ENCODE results near the gene OR10X1. TPM values are rescaled to one million over a fixed set of nuclear protein-coding genes. Genes with fewer than 3 reads are reported as not detected.

The OR10X1 gene
- total and polyA plus RNA-seq, 2 experiments from 2014 or later: not detected

DNA sequence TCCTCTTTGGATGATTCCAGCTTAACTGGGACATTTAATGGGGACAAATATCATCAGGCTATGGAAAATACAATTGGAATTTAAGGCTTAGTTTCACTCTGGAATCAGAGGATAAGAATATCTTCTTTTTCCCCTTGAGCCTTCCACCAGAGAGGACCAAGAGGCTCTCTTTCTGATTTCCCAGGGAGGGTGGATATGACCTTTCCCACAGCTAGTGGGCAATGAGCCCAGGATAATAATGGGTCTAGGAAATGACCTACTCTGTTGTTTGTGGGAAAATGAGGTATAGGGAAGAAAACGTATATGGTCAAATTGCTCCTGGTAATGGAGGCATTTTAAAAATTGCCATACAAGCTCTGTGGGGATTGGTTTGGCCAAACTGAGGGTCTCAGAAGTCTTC is 27.4 kb downstream of the OR10X1 start:
- in situ Hi-C loops (cut with MboI): no loop called here
- WGBS, 2 experiments (ENCODE audit: low coverage in 1 of 2, low lambda C conversion rate in 2 of 2, missing lambda C conversion rate in 2 of 2): 36 to 41% methylated on average over 1 of the region's 1 CpG

GRCh38 chr1:158547533-158547932 is 32.2 kb downstream of the OR10X1 start:
- H3K27me3 ChIP-seq (replicated peaks; ENCODE audit: insufficient read depth): no peaks in the 10 kb centered on the region
- H3K79me2 ChIP-seq (ENCODE audit: insufficient read depth): no peaks in the 10 kb centered on the region
- no peak overlapping the region for H3K4me3 ChIP-seq
- H3K4me2 ChIP-seq (ENCODE audit: unreplicated experiment): no peak overlapping the region
- no peaks in the 10 kb centered on the region for H3K36me3 ChIP-seq (ENCODE audit: low read depth)
- H3K9me3 ChIP-seq (ENCODE audit: low read depth): no peaks in the 10 kb centered on the region
- in situ Hi-C loops (cut with MboI): no loop called here
- TF ChIP-seq EZH2 (IDR thresholded peaks at IDR 0.05; ENCODE audit: insufficient read depth, poor library complexity, severe bottlenecking) (no peak), EZH2phosphoT487 (IDR thresholded peaks at IDR 0.05; ENCODE audit: insufficient read depth, low read depth) (no peak)
- H2AFZ ChIP-seq: no peak overlapping the region
- H3F3A ChIP-seq (ENCODE audit: insufficient read depth): no peaks in the 10 kb centered on the region
- no peak for DNase-seq
- no peaks in the 10 kb centered on the region for H4K20me1 ChIP-seq (ENCODE audit: insufficient read depth)
- WGBS, 2 experiments (ENCODE audit: low coverage in 1 of 2, low lambda C conversion rate in 2 of 2, missing lambda C conversion rate in 2 of 2): 68 to 69% methylated on average over 2 of the region's 2 CpGs
- H3K4me1 ChIP-seq (ENCODE audit: insufficient read depth): no peaks in the 10 kb centered on the region
- H3K9me2 ChIP-seq (ENCODE audit: insufficient read depth): no peaks in the 10 kb centered on the region
- no peak overlapping the region for H3K9ac ChIP-seq
- H3K27ac ChIP-seq: no peak overlapping the region

More for the DNA sequence above, 27.4 kb downstream of the OR10X1 start:
- Histone ChIP-seq H3K4me3 (no peak overlapping the region), H3K36me3 (ENCODE audit: low read depth) (no peaks in the 10 kb centered on the region), H3K9me2 (ENCODE audit: insufficient read depth) (no peaks in the 10 kb centered on the region), H3K4me1 (ENCODE audit: insufficient read depth) (no peaks in the 10 kb centered on the region), H3K27ac (no peak overlapping the region), H3K79me2 (ENCODE audit: insufficient read depth) (no peaks in the 10 kb centered on the region), H3K9ac (no peak overlapping the region), H3F3A (ENCODE audit: insufficient read depth) (no peaks in the 10 kb centered on the region), H2AFZ (no peak overlapping the region), H3K27me3 (replicated peaks; ENCODE audit: insufficient read depth) (no peaks in the 10 kb centered on the region), H3K9me3 (ENCODE audit: low read depth) (no peaks in the 10 kb centered on the region), H4K20me1 (ENCODE audit: insufficient read depth) (no peaks in the 10 kb centered on the region), H3K4me2 (ENCODE audit: unreplicated experiment) (no peak overlapping the region)
- DNase-seq: no peak
- TF ChIP-seq EZH2 (IDR thresholded peaks at IDR 0.05; ENCODE audit: insufficient read depth, poor library complexity, severe bottlenecking) (no peak), EZH2phosphoT487 (IDR thresholded peaks at IDR 0.05; ENCODE audit: insufficient read depth, low read depth) (no peak)

DNA sequence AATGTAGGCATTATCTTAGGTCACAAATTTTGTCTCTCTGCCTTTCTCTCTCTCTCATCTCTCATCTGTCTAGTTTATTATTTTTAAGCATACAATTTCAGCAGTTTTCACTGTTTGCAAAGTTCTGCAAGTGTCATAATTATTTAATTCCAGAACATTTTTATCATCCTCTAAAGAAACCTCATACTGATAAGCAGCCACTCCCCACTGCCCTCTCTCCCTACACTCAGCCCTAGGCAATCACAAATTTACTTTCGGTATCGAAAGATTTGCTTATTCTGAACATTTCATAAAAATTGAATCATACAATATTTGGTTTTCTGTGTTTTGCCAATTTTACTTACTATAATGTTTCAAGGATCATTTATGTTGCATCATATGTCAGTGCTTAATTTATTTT is 42.1 kb downstream of the OR10X1 start:
- DNase-seq: no peak
- H3K36me3 ChIP-seq (ENCODE audit: low read depth): no peaks in the 10 kb centered on the region
- no peaks in the 10 kb centered on the region for H3K79me2 ChIP-seq (ENCODE audit: insufficient read depth)
- in situ Hi-C loops (cut with MboI): no loop called here
- no peak overlapping the region for H3K9ac ChIP-seq
- no peaks in the 10 kb centered on the region for H3K9me2 ChIP-seq (ENCODE audit: insufficient read depth)
- no peak for TF ChIP-seq EZH2phosphoT487 (IDR thresholded peaks at IDR 0.05; ENCODE audit: insufficient read depth, low read depth)
- no peaks in the 10 kb centered on the region for H3K27me3 ChIP-seq (replicated peaks; ENCODE audit: insufficient read depth)
- 48 to 50% methylated on average over 2 of the region's 2 CpGs for WGBS, 2 experiments (ENCODE audit: low coverage in 1 of 2, low lambda C conversion rate in 2 of 2, missing lambda C conversion rate in 2 of 2)
- H3K4me2 ChIP-seq (ENCODE audit: unreplicated experiment): no peak overlapping the region
- H3K9me3 ChIP-seq (ENCODE audit: low read depth): no peaks in the 10 kb centered on the region
- no peak overlapping the region for H3K4me3 ChIP-seq
- H3F3A ChIP-seq (ENCODE audit: insufficient read depth): no peaks in the 10 kb centered on the region
- no peak overlapping the region for H3K27ac ChIP-seq
- H2AFZ ChIP-seq: no peak overlapping the region
- H4K20me1 ChIP-seq (ENCODE audit: insufficient read depth): no peaks in the 10 kb centered on the region
- H3K4me1 ChIP-seq (ENCODE audit: insufficient read depth): no peaks in the 10 kb centered on the region

DNA sequence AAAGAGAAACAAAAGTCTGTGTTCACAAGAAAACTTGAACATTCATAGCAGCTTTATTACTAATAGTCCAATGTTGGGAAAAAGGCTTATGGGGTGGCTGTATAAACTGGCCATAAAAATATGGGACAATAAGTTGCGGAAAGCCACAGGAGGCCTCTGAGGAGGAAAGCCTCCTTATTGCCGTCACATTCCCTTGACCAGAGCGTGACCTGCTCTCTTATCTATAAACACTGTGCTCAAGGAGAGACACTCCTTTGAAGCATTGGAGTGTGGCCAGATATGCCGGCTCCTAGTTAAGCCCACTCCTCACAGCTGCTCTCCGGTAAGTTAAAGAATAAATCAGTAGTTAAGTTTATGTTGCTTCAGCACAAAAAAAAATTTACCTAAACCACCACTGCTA is 45.2 kb downstream of the OR10X1 start:
- DNase-seq: no peak
- in situ Hi-C loops (cut with MboI): no loop called here
- Histone ChIP-seq H3K4me2 (ENCODE audit: unreplicated experiment) (no peak overlapping the region), H4K20me1 (ENCODE audit: insufficient read depth) (no peaks in the 10 kb centered on the region), H3K79me2 (ENCODE audit: insufficient read depth) (no peaks in the 10 kb centered on the region), H2AFZ (no peak overlapping the region), H3K9me3 (ENCODE audit: low read depth) (no peaks in the 10 kb centered on the region), H3K4me1 (ENCODE audit: insufficient read depth) (no peaks in the 10 kb centered on the region), H3K27ac (no peak overlapping the region), H3K27me3 (replicated peaks; ENCODE audit: insufficient read depth) (peaks cover 5% of the 10 kb centered on the region; the same call in 1 of the 2 replicates), H3K36me3 (ENCODE audit: low read depth) (no peaks in the 10 kb centered on the region), H3K9me2 (ENCODE audit: insufficient read depth) (no peaks in the 10 kb centered on the region), H3K4me3 (no peak overlapping the region), H3F3A (ENCODE audit: insufficient read depth) (no peaks in the 10 kb centered on the region), H3K9ac (no peak overlapping the region)
- TF ChIP-seq EZH2phosphoT487 (IDR thresholded peaks at IDR 0.05; ENCODE audit: insufficient read depth, low read depth): no peak
- no peak for TF ChIP-seq EZH2 (IDR thresholded peaks at IDR 0.05; ENCODE audit: insufficient read depth, poor library complexity, severe bottlenecking)
- WGBS, 2 experiments (ENCODE audit: low coverage in 1 of 2, low lambda C conversion rate in 2 of 2, missing lambda C conversion rate in 2 of 2): 9% methylated on average over 5 of the region's 5 CpGs

Other genes starting within 250 kb of the OR10X1 start
- gene CD1B, start 248.4 kb downstream of the OR10X1 start, total RNA-seq (2014; rRNA removed; shearing (Covaris generic)): not detected in 2 replicates
- gene CD1B, start 248.4 kb downstream of the OR10X1 start, polyA plus RNA-seq (2016; fragmentation: Nextera tagmentation; extraction: Ambion mirVana): not detected in 2 replicates
- gene CD1E, start 226.0 kb downstream of the OR10X1 start, total RNA-seq (2014; rRNA removed; shearing (Covaris generic)): not detected in 2 replicates
- gene CD1E, start 226.0 kb downstream of the OR10X1 start, polyA plus RNA-seq (2016; fragmentation: Nextera tagmentation; extraction: Ambion mirVana): not detected in 2 replicates
- not detected in 2 replicates for gene OR10T2, start 180.4 kb downstream of the OR10X1 start, total RNA-seq (2014; rRNA removed; shearing (Covaris generic))
- not detected in 2 replicates for gene OR10T2, start 180.4 kb downstream of the OR10X1 start, polyA plus RNA-seq (2016; fragmentation: Nextera tagmentation; extraction: Ambion mirVana)
- gene OR10K2, start 153.7 kb downstream of the OR10X1 start, total RNA-seq (2014; rRNA removed; shearing (Covaris generic)): not detected in 2 replicates
- gene OR10K2, start 153.7 kb downstream of the OR10X1 start, polyA plus RNA-seq (2016; fragmentation: Nextera tagmentation; extraction: Ambion mirVana): not detected in 2 replicates
- not detected in 2 replicates for gene OR10K1, start 118.1 kb downstream of the OR10X1 start, total RNA-seq (2014; rRNA removed; shearing (Covaris generic))
- gene OR10K1, start 118.1 kb downstream of the OR10X1 start, polyA plus RNA-seq (2016; fragmentation: Nextera tagmentation; extraction: Ambion mirVana): not detected in 2 replicates
- not detected in 2 replicates for gene OR10R2, start 107.7 kb downstream of the OR10X1 start, total RNA-seq (2014; rRNA removed; shearing (Covaris generic))
- not detected in 2 replicates for gene OR10R2, start 107.7 kb downstream of the OR10X1 start, polyA plus RNA-seq (2016; fragmentation: Nextera tagmentation; extraction: Ambion mirVana)
- gene OR6Y1, start 25.5 kb downstream of the OR10X1 start, total RNA-seq (2014; rRNA removed; shearing (Covaris generic)): not detected in 2 replicates
- not detected in 2 replicates for gene OR6Y1, start 25.5 kb downstream of the OR10X1 start, polyA plus RNA-seq (2016; fragmentation: Nextera tagmentation; extraction: Ambion mirVana)
- gene OR6P1, start 9.3 kb downstream of the OR10X1 start, total RNA-seq (2014; rRNA removed; shearing (Covaris generic)): not detected in 2 replicates
- not detected in 2 replicates for gene OR6P1, start 9.3 kb downstream of the OR10X1 start, polyA plus RNA-seq (2016; fragmentation: Nextera tagmentation; extraction: Ambion mirVana)
- gene OR10Z1, start 25.4 kb upstream of the OR10X1 start, total RNA-seq (2014; rRNA removed; shearing (Covaris generic)): not detected in 2 replicates
- not detected in 2 replicates for gene OR10Z1, start 25.4 kb upstream of the OR10X1 start, polyA plus RNA-seq (2016; fragmentation: Nextera tagmentation; extraction: Ambion mirVana)
- not detected in 2 replicates for gene SPTA1, start 106.8 kb upstream of the OR10X1 start, total RNA-seq (2014; rRNA removed; shearing (Covaris generic))
- gene SPTA1, start 106.8 kb upstream of the OR10X1 start, polyA plus RNA-seq (2016; fragmentation: Nextera tagmentation; extraction: Ambion mirVana): not detected in 2 replicates
- gene OR6K2, start 120.8 kb upstream of the OR10X1 start, total RNA-seq (2014; rRNA removed; shearing (Covaris generic)): not detected in 2 replicates
- gene OR6K2, start 120.8 kb upstream of the OR10X1 start, polyA plus RNA-seq (2016; fragmentation: Nextera tagmentation; extraction: Ambion mirVana): not detected in 2 replicates
- gene OR6K3, start 140.8 kb upstream of the OR10X1 start, total RNA-seq (2014; rRNA removed; shearing (Covaris generic)): not detected in 2 replicates
- not detected in 2 replicates for gene OR6K3, start 140.8 kb upstream of the OR10X1 start, polyA plus RNA-seq (2016; fragmentation: Nextera tagmentation; extraction: Ambion mirVana)
- not detected in 2 replicates for gene OR6K6, start 174.8 kb upstream of the OR10X1 start, total RNA-seq (2014; rRNA removed; shearing (Covaris generic))
- gene OR6K6, start 174.8 kb upstream of the OR10X1 start, polyA plus RNA-seq (2016; fragmentation: Nextera tagmentation; extraction: Ambion mirVana): not detected in 2 replicates
- gene OR6N1, start 192.3 kb upstream of the OR10X1 start, total RNA-seq (2014; rRNA removed; shearing (Covaris generic)): not detected in 2 replicates
- gene OR6N1, start 192.3 kb upstream of the OR10X1 start, polyA plus RNA-seq (2016; fragmentation: Nextera tagmentation; extraction: Ambion mirVana): not detected in 2 replicates
- gene OR6N2, start 201.3 kb upstream of the OR10X1 start, total RNA-seq (2014; rRNA removed; shearing (Covaris generic)): not detected in 2 replicates
- not detected in 2 replicates for gene OR6N2, start 201.3 kb upstream of the OR10X1 start, polyA plus RNA-seq (2016; fragmentation: Nextera tagmentation; extraction: Ambion mirVana)

Measured in GM23248 (cell line).